HepG2 (cell line): ENCODE measurements around the gene TFAP2A. TPM values are rescaled to one million over a fixed set of nuclear protein-coding genes. Genes with fewer than 3 reads are reported as not detected.

ENCODE experiments used
- ATAC-seq: fragments of 200-7000 bp; cut with Tn5 transposase; 3 replicates; pipeline ENCODE4 v1.9.1; 2020; ENCODE audit warnings: mild to moderate bottlenecking, moderate library complexity
- BruUV-seq: library from RNA; stranded (reverse); fragments of 400-500 nt; replicated peaks from 2 replicates; lab custom pipeline; 2021; lab: Mats Ljungman, UMichigan
- CTCF ChIA-PET: fragments of 300-600 bp; formaldehyde crosslinking; extraction: SDS; loops from one replicate; lab custom pipeline; 2021; ENCODE audit warnings: low total read pairs, inconsistent platforms, low intra/inter-chr PET ratio; lab: Yijun Ruan, JAX
- POLR2A ChIA-PET: fragments of 350-600 bp; sonication (Branson Sonifier 250); formaldehyde crosslinking; loops from one replicate; lab custom pipeline; 2020; ENCODE audit warnings: antibody characterized with exemption, inconsistent platforms; lab: Yijun Ruan, JAX
- DNase-seq: peaks from one replicate; pipeline ENCODE4 v3.0.0-alpha.2; 2015; ENCODE audit warnings: low spot score
- FAIRE-seq: peaks from 3 replicates; lab custom pipeline; 2011; peaks lifted over from hg19 to GRCh38; lab: Jason Lieb, UNC
- H2AFZ ChIP-seq: one replicate; pipeline ENCODE4 v1.6.1; 2011; ENCODE audit warnings: low read length, inconsistent platforms
- H3K27ac ChIP-seq: fragments of 300-600 bp; 3 replicates; pipeline ENCODE4 v1.8.0; 2011; ENCODE audit warnings: mixed run types, mild to moderate bottlenecking, mixed read lengths, low read length, inconsistent platforms; ENCODE audit not compliant: insufficient read depth; ENCODE audit errors: extremely low read length
- H3K27me3 ChIP-seq, 2 experiments: fragments of 200-600 bp in 1 of 2; 2 replicates in 1 of 2; 3 replicates in 1 of 2; pipeline versions ENCODE4 v1.6.0 to v1.8.0; 2011; ENCODE audit warnings: low read length in 2 of 2, mild to moderate bottlenecking in 2 of 2, moderate library complexity in 2 of 2, inconsistent platforms in 1 of 2; ENCODE audit not compliant: insufficient read depth in 2 of 2, control insufficient read depth in 1 of 2
- H3K36me3 ChIP-seq, 2 experiments: fragments of 200-600 bp in 1 of 2; replicated peaks in 1 of 2; 2 replicates in 1 of 2; 3 replicates in 1 of 2; pipeline versions ENCODE4 v1.5.1 to v1.8.0; 2011; ENCODE audit warnings: low read length in 2 of 2, inconsistent platforms in 1 of 2; ENCODE audit not compliant: insufficient read depth in 2 of 2, control insufficient read depth in 1 of 2
- H3K4me1 ChIP-seq: 2 replicates; pipeline ENCODE4 v1.5.1; 2012; ENCODE audit warnings: low read length, inconsistent platforms; ENCODE audit not compliant: insufficient read depth
- H3K4me2 ChIP-seq: 2 replicates; pipeline ENCODE4 v1.6.0; 2011; ENCODE audit warnings: low read depth, low read length, inconsistent platforms
- H3K4me3 ChIP-seq, 3 experiments: fragments of 200-600 bp in 1 of 3; sonication (generic), shearing (Covaris generic) in 1 of 3; replicated peaks in 1 of 3; 2 replicates each; pipeline ENCODE4 v1.5.1; 2011 to 2016; ENCODE audit warnings: low read length in 3 of 3, inconsistent platforms in 2 of 3, low read depth in 2 of 3, mild to moderate bottlenecking in 2 of 3, control low read depth in 1 of 3, mixed read lengths in 1 of 3; ENCODE audit not compliant: insufficient read depth in 1 of 3
- H3K79me2 ChIP-seq: one replicate; pipeline ENCODE4 v1.6.1; 2011; ENCODE audit warnings: low read length, inconsistent platforms; ENCODE audit not compliant: insufficient read depth
- H3K9ac ChIP-seq: 2 replicates; pipeline ENCODE4 v1.6.0; 2011; ENCODE audit warnings: mild to moderate bottlenecking, low read depth, low read length, inconsistent platforms; ENCODE audit not compliant: insufficient read depth
- H3K9me3 ChIP-seq: 2 replicates; pipeline ENCODE4 v1.5.1; 2012; ENCODE audit warnings: mild to moderate bottlenecking, low read length
- H4K20me1 ChIP-seq: 2 replicates; pipeline ENCODE4 v1.6.0; 2011; ENCODE audit warnings: inconsistent platforms, mild to moderate bottlenecking, low read length, moderate library complexity; ENCODE audit not compliant: insufficient read depth
- MIER3 ChIP-seq: IDR thresholded peaks from 2 replicates; pipeline ENCODE4 v1.6.1; 2016; ENCODE audit warnings: missing compliant biosample characterization, borderline replicate concordance
- NFRKB ChIP-seq: fragments of 450-650 bp; IDR thresholded peaks from 2 replicates; pipeline ENCODE4 v1.6.1; 2017
- PAF1 ChIP-seq: IDR thresholded peaks from 2 replicates; pipeline ENCODE4 v1.6.1; 2016; ENCODE audit warnings: missing genetic modification reagents, missing compliant biosample characterization
- RAD21 ChIP-seq: fragments of 450-650 bp; formaldehyde crosslinking; IDR thresholded peaks from 2 replicates; pipeline ENCODE4 v1.5.0; 2020; ENCODE audit warnings: mild to moderate bottlenecking
- RARA ChIP-seq: IDR thresholded peaks from 2 replicates; pipeline ENCODE4 v1.6.1; 2016; ENCODE audit warnings: missing genetic modification reagents, missing compliant biosample characterization
- SRSF1 ChIP-seq: fragments of 200-400 bp; formaldehyde crosslinking; optimal IDR thresholded peaks from 2 replicates; pipeline ENCODE3; 2017; ENCODE audit warnings: mild to moderate bottlenecking, low read depth, low read length, moderate library complexity
- ZBTB43 ChIP-seq: sonication (generic); formaldehyde crosslinking; conservative IDR thresholded peaks from 2 replicates; pipeline ENCODE4 v1.4.0; 2020; ENCODE audit warnings: missing genetic modification reagents
- ZNF496 ChIP-seq: sonication (generic); formaldehyde crosslinking; IDR thresholded peaks from 2 replicates; pipeline ENCODE4 v1.8.1; 2023; ENCODE audit warnings: mild to moderate bottlenecking, moderate library complexity, missing genetic modification reagents; ENCODE audit not compliant: insufficient replicate concordance
- ZNF589 ChIP-seq: sonication (generic); formaldehyde crosslinking; conservative IDR thresholded peaks from 2 replicates; pipeline ENCODE4 v1.8.0; 2022; ENCODE audit warnings: mild to moderate bottlenecking, moderate library complexity, missing genetic modification reagents
- ZNF703 ChIP-seq: sonication (generic); formaldehyde crosslinking; IDR thresholded peaks from 2 replicates; pipeline ENCODE4 v1.5.1; 2020; ENCODE audit warnings: missing genetic modification reagents, mild to moderate bottlenecking, moderate library complexity, borderline replicate concordance
- WGBS: methylation state at CpG from one replicate; pipeline ENCODE4 v1.1.6; 2017; ENCODE audit warnings: low lambda C conversion rate; 5-methylcytosine and 5-hydroxymethylcytosine counted together
- in situ Hi-C: cut with HindIII; loops from 2 replicates; pipeline ENCODE4 v1.10.0; 2017; ENCODE audit warnings: low pct_unique_long_range_greater_than_20kb; ENCODE audit not compliant: extremely low pct_ligation_motif_present
- intact Hi-C: fragments of 100-400 bp; cut with micrococcal nuclease; formaldehyde crosslinking; loops from one replicate; pipeline ENCODE4 v1.10.0; 2022; ENCODE audit not compliant: unreplicated experiment
- polyA plus RNA-seq, 8 experiments: library from polyadenylated mRNA; depleted of rRNA in 3 of 8; stranded (reverse) in 7 of 8; unstranded in 1 of 8; fragments of >200 nt; fragmentation: Illumina TruSeq in 4 of 8; extraction: Trizol in 4 of 8; gene quantifications; 2 replicates each; pipeline versions ENCODE4 v1.2.1 to v1.2.3, GENCODE V29; 2011 to 2016; ENCODE audit warnings: low read depth in 4 of 8, missing spikeins in 1 of 8, mixed read lengths in 1 of 8; ENCODE audit not compliant: insufficient read depth in 1 of 8
- total RNA-seq, 5 experiments: library from RNA; depleted of rRNA; stranded (reverse); fragments of >200 nt; fragmentation: Illumina TruSeq; extraction: Trizol; gene quantifications; 2 replicates each; pipeline ENCODE4 v1.2.3, GENCODE V29; 2016; ENCODE audit warnings: low read depth in 1 of 5
- TF ChIP-seq, protein P1 (sequence below): sonication (generic); formaldehyde crosslinking; IDR thresholded peaks from 2 replicates; pipeline ENCODE4 v1.4.0; 2020; ENCODE audit warnings: missing genetic modification reagents, borderline replicate concordance

The TFAP2A gene
- total and polyA plus RNA-seq, 2 of the 13 experiments (the other 11 are each of a cell fraction or from before 2014, with no cell fraction given) = not detected

GRCh38 chr6:10424040-10424439, 9.2 kb upstream of the TFAP2A start:
- Histone ChIP-seq H3K27me3 (peaks cover 12 to 76% of the 10 kb centered on the region in 2 experiments), H3K36me3 (no peaks in the 10 kb centered on the region), H2AFZ (no peak overlapping the region), H3K4me3 (no peak overlapping the region), H3K4me2 (no peak overlapping the region), H3K79me2 (no peaks in the 10 kb centered on the region), H3K9me3 (no peaks in the 10 kb centered on the region), H4K20me1 (no peaks in the 10 kb centered on the region), H3K4me1 (peaks cover 7% of the 10 kb centered on the region), H3K27ac (no peak overlapping the region), H3K9ac (no peak overlapping the region)
- DNase-seq = no peak
- TF ChIP-seq PAF1 (CRISPR knock-in tag) = no peak
- TF ChIP-seq ZNF703 (CRISPR knock-in tag) = no peak
- FAIRE-seq = no peak
- intact Hi-C loops = no loop called here
- peak; percentile 51 for ATAC-seq
- 2% methylated on average over 5 of the region's 5 CpGs for WGBS
- ChIA-PET CTCF (no interaction called here), POLR2A (no interaction called here)
- BruUV-seq = no TSS peak
- in situ Hi-C loops = loop anchor here (10.0 kb wide), 1 partner anchor 1169 kb away; no protein-coding TSS in a partner anchor

- intact Hi-C loops = no loop called here
- H3K27me3 ChIP-seq = peaks cover 14 to 90% of the 10 kb centered on the region in 2 experiments
Measured at GRCh38 chr6:10422737-10423034, 7.8 kb upstream of the TFAP2A start.

More at GRCh38 chr6:10422737-10423034, 7.8 kb upstream of the TFAP2A start:
- no TSS peak for BruUV-seq
- CTCF ChIA-PET = no interaction called here
- FAIRE-seq = no peak
- Histone ChIP-seq H3K4me3 (no peak overlapping the region), H3K9me3 (no peaks in the 10 kb centered on the region), H3K27ac (no peak overlapping the region), H3K79me2 (no peaks in the 10 kb centered on the region), H3K9ac (no peak overlapping the region), H3K4me1 (peaks cover 7% of the 10 kb centered on the region), H3K36me3 (no peaks in the 10 kb centered on the region), H2AFZ (no peak overlapping the region), H4K20me1 (no peaks in the 10 kb centered on the region), H3K4me2 (no peak overlapping the region)
- POLR2A ChIA-PET = no interaction called here
- DNase-seq = no peak
- in situ Hi-C loops = loop anchor here (10.0 kb wide), 1 partner anchor 1168 kb away; no protein-coding TSS in a partner anchor
- TF ChIP-seq SRSF1 (no peak), RAD21 (CRISPR knock-in tag) (no peak), NFRKB (no peak), ZNF496 (no peak), RARA (CRISPR knock-in tag) (no peak), ZBTB43 (CRISPR knock-in tag) (no peak), MIER3 (CRISPR knock-in tag) (no peak), ZNF589 (CRISPR knock-in tag) (no peak)
- TF ChIP-seq, protein P1, sequence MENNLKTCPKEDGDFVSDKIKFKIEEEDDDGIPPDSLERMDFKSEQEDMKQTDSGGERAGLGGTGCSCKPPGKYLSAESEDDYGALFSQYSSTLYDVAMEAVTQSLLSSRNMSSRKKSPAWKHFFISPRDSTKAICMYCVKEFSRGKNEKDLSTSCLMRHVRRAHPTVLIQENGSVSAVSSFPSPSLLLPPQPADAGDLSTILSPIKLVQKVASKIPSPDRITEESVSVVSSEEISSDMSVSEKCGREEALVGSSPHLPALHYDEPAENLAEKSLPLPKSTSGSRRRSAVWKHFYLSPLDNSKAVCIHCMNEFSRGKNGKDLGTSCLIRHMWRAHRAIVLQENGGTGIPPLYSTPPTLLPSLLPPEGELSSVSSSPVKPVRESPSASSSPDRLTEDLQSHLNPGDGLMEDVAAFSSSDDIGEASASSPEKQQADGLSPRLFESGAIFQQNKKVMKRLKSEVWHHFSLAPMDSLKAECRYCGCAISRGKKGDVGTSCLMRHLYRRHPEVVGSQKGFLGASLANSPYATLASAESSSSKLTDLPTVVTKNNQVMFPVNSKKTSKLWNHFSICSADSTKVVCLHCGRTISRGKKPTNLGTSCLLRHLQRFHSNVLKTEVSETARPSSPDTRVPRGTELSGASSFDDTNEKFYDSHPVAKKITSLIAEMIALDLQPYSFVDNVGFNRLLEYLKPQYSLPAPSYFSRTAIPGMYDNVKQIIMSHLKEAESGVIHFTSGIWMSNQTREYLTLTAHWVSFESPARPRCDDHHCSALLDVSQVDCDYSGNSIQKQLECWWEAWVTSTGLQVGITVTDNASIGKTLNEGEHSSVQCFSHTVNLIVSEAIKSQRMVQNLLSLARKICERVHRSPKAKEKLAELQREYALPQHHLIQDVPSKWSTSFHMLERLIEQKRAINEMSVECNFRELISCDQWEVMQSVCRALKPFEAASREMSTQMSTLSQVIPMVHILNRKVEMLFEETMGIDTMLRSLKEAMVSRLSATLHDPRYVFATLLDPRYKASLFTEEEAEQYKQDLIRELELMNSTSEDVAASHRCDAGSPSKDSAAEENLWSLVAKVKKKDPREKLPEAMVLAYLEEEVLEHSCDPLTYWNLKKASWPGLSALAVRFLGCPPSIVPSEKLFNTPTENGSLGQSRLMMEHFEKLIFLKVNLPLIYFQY = no peak
- TF ChIP-seq, all 625 proteins: peak for 0
- ATAC-seq = no peak
- WGBS = 14% methylated on average over 7 of the region's 7 CpGs
